ENCODE data around the gene CACNB1.

- TF ChIP-seq, protein P1, sequence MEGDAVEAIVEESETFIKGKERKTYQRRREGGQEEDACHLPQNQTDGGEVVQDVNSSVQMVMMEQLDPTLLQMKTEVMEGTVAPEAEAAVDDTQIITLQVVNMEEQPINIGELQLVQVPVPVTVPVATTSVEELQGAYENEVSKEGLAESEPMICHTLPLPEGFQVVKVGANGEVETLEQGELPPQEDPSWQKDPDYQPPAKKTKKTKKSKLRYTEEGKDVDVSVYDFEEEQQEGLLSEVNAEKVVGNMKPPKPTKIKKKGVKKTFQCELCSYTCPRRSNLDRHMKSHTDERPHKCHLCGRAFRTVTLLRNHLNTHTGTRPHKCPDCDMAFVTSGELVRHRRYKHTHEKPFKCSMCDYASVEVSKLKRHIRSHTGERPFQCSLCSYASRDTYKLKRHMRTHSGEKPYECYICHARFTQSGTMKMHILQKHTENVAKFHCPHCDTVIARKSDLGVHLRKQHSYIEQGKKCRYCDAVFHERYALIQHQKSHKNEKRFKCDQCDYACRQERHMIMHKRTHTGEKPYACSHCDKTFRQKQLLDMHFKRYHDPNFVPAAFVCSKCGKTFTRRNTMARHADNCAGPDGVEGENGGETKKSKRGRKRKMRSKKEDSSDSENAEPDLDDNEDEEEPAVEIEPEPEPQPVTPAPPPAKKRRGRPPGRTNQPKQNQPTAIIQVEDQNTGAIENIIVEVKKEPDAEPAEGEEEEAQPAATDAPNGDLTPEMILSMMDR (IDR thresholded peaks at IDR 0.05; ENCODE audit: insufficient read depth, low read length) = no peak
- TF ChIP-seq POLR2AphosphoS5 (IDR thresholded peaks at IDR 0.05; ENCODE audit: low read depth) (no peak), REST (IDR thresholded peaks at IDR 0.05; ENCODE audit: insufficient replicate concordance, low read depth) (no peak), GABPA (IDR thresholded peaks at IDR 0.05; ENCODE audit: low read depth) (no peak), SPI1 (IDR thresholded peaks at IDR 0.05; ENCODE audit: borderline replicate concordance, low read depth) (no peak)
These were observed at the start of gene CACNB1 for GRCh38 chr17:39197380-39198185.

Measured in HL-60 (cell line).